Choroid plexus epithelial cell (primary cell): ENCODE data around the gene TRIOBP.

Source experiments
- DNase-seq: peaks from one replicate; pipeline ENCODE4 v3.0.0-alpha.2; 2010; ENCODE audit warnings: low read depth
- H3K4me3 ChIP-seq: 2 replicates; pipeline ENCODE4 v1.5.1; 2011; ENCODE audit warnings: low read depth, mild to moderate bottlenecking, control low read depth, low read length, moderate library complexity
- CTCF ChIP-seq: conservative IDR thresholded peaks from 2 replicates; pipeline ENCODE4 v1.5.1; 2011; ENCODE audit warnings: low read depth, mild to moderate bottlenecking, control low read depth, inconsistent platforms, low read length, moderate library complexity

TRIOBP gene

GRCh38 chr22:37823134-37823985, 126.5 kb downstream of the TRIOBP start, which contains the start of gene GALR3:
Gene GALR3, plus strand, starts transcription at chr22:37823382. Its CDS starts 25 bp downstream, at chr22:37823407.
- no peak within 1 kb of the TSS for H3K4me3 ChIP-seq
- DNase-seq: no peak
- no peak for TF ChIP-seq CTCF

DNA sequence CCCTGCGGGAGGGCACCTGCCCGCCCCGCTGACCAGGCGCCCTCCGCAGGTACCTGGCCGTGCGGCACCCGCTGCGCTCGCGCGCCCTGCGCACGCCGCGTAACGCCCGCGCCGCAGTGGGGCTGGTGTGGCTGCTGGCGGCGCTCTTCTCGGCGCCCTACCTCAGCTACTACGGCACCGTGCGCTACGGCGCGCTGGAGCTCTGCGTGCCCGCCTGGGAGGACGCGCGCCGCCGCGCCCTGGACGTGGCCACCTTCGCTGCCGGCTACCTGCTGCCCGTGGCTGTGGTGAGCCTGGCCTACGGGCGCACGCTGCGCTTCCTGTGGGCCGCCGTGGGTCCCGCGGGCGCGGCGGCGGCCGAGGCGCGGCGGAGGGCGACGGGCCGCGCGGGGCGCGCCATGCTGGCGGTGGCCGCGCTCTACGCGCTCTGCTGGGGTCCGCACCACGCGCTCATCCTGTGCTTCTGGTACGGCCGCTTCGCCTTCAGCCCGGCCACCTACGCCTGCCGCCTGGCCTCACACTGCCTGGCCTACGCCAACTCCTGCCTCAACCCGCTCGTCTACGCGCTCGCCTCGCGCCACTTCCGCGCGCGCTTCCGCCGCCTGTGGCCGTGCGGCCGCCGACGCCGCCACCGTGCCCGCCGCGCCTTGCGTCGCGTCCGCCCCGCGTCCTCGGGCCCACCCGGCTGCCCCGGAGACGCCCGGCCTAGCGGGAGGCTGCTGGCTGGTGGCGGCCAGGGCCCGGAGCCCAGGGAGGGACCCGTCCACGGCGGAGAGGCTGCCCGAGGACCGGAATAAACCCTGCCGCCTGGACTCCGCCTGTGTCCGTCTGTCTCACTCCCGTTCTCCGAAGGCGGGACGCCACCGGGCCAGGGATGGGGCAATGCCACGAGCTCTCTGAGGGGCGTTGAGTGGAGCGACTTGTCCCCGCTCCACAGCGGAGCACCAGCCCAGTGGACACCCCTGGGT, 128.1 kb downstream of the TRIOBP start:
- peak overlapping the region; percentile 39 for H3K4me3 ChIP-seq
- no peak for TF ChIP-seq CTCF
- peak; percentile 24 for DNase-seq
